Keratinocyte (primary cell): Measurements from ENCODE around the gene FBXO10. TPM values are rescaled to one million over a fixed set of nuclear protein-coding genes. Genes with fewer than 3 reads are reported as not detected.

ENCODE experiments used
- DNase-seq: peaks from one replicate; pipeline ENCODE4 v3.0.0-alpha.2; 2011; ENCODE audit warnings: low read depth, missing footprints, low spot score
- FAIRE-seq: peaks from 2 replicates; lab custom pipeline; 2011; peaks lifted over from hg19 to GRCh38; lab: Jason Lieb, UNC
- H2AFZ ChIP-seq: 2 replicates; pipeline ENCODE4 v1.6.0; 2012; ENCODE audit warnings: low read length, control low read depth, inconsistent platforms; ENCODE audit not compliant: control insufficient read depth
- H3K27ac ChIP-seq: 2 replicates; pipeline ENCODE4 v1.5.1; 2011; ENCODE audit warnings: low read length; ENCODE audit not compliant: control insufficient read depth, insufficient read depth
- H3K27me3 ChIP-seq: 3 replicates; pipeline ENCODE4 v1.6.0; 2011; ENCODE audit warnings: low read length; ENCODE audit not compliant: control insufficient read depth, insufficient read depth; ENCODE audit errors: extremely low read depth
- H3K36me3 ChIP-seq, 2 experiments: 2 replicates in 1 of 2; 3 replicates in 1 of 2; pipeline ENCODE4 v1.5.1; 2011; ENCODE audit warnings: low read length in 2 of 2, mild to moderate bottlenecking in 1 of 2; ENCODE audit not compliant: control insufficient read depth in 2 of 2, insufficient read depth in 2 of 2; ENCODE audit errors: extremely low read depth in 1 of 2
- H3K4me1 ChIP-seq: 3 replicates; pipeline ENCODE4 v1.5.1; 2011; ENCODE audit warnings: low read length; ENCODE audit not compliant: control insufficient read depth, insufficient read depth; ENCODE audit errors: extremely low read depth
- H3K4me2 ChIP-seq: 3 replicates; pipeline ENCODE4 v1.6.0; 2011; ENCODE audit warnings: low read depth, low read length; ENCODE audit not compliant: control insufficient read depth, insufficient read depth; ENCODE audit errors: extremely low read depth
- H3K4me3 ChIP-seq, 3 experiments: fragments of 200-600 bp in 1 of 3; sonication (generic) in 1 of 3; 2 replicates in 2 of 3; 3 replicates in 1 of 3; pipeline ENCODE4 v1.5.1; 2011 to 2016; ENCODE audit warnings: low read length in 3 of 3, mild to moderate bottlenecking in 3 of 3, control low read depth in 2 of 3, inconsistent platforms in 1 of 3, low read depth in 1 of 3, mixed read lengths in 1 of 3, mixed run types in 1 of 3, moderate library complexity in 1 of 3; ENCODE audit not compliant: control insufficient read depth in 2 of 3, insufficient read depth in 2 of 3; ENCODE audit errors: extremely low read depth in 1 of 3
- H3K79me2 ChIP-seq: 2 replicates; pipeline ENCODE4 v1.6.0; 2012; ENCODE audit warnings: low read length; ENCODE audit not compliant: control insufficient read depth, insufficient read depth
- H3K9ac ChIP-seq: 3 replicates; pipeline ENCODE4 v1.6.0; 2011; ENCODE audit warnings: low read length; ENCODE audit not compliant: control insufficient read depth, insufficient read depth; ENCODE audit errors: extremely low read depth
- H3K9me1 ChIP-seq: 3 replicates; pipeline ENCODE4 v1.6.0; 2011; ENCODE audit warnings: low read length; ENCODE audit not compliant: control insufficient read depth, insufficient read depth; ENCODE audit errors: extremely low read depth
- H3K9me3 ChIP-seq: 2 replicates; pipeline ENCODE4 v1.5.1; 2012; ENCODE audit warnings: low read depth, low read length; ENCODE audit not compliant: control insufficient read depth
- H4K20me1 ChIP-seq: 3 replicates; pipeline ENCODE4 v1.6.0; 2011; ENCODE audit warnings: low read length; ENCODE audit not compliant: control insufficient read depth, insufficient read depth; ENCODE audit errors: extremely low read depth
- CTCF ChIP-seq, 3 experiments: IDR thresholded peaks in 1 of 3; conservative IDR thresholded peaks in 1 of 3; optimal IDR thresholded peaks in 1 of 3; 2 replicates in 2 of 3; 3 replicates in 1 of 3; pipeline versions ENCODE3 to v1.5.1; 2011; ENCODE audit warnings: low read length in 3 of 3, mild to moderate bottlenecking in 3 of 3, moderate library complexity in 2 of 3, control low read depth in 1 of 3, inconsistent platforms in 1 of 3; ENCODE audit not compliant: insufficient read depth in 2 of 3; ENCODE audit errors: extremely low read depth in 1 of 3
- EZH2 ChIP-seq: IDR thresholded peaks from one replicate; pipeline ENCODE4 v1.6.1; 2012; ENCODE audit warnings: inconsistent platforms, mild to moderate bottlenecking, low read length, moderate library complexity
- dilution Hi-C: fragments of 300-500 bp; cut with MboI; formaldehyde crosslinking; loops from one replicate; pipeline ENCODE4 v1.7.0; 2020; ENCODE audit warnings: low sequenced_read_pairs; ENCODE audit not compliant: extremely low pct_ligation_motif_present
- polyA plus RNA-seq, 5 experiments: library from polyadenylated mRNA; depleted of rRNA in 3 of 5; stranded (reverse) in 3 of 5; stranded (forward) in 1 of 5; unstranded in 1 of 5; fragments of >200 nt; gene quantifications; 1 replicate in 1 of 5; 2 replicates in 3 of 5; 3 replicates in 1 of 5; pipeline versions ENCODE4 v1.2.1 to v1.2.3, GENCODE V29; 2011 to 2012; ENCODE audit warnings: missing spikeins in 2 of 5, low read depth in 1 of 5, low replicate concordance in 1 of 5

FBXO10 gene
- polyA plus RNA-seq, 1 donor (not counting 4 experiments of a cell fraction or from before 2014, with no cell fraction given), result 4.1 TPM

DNA sequence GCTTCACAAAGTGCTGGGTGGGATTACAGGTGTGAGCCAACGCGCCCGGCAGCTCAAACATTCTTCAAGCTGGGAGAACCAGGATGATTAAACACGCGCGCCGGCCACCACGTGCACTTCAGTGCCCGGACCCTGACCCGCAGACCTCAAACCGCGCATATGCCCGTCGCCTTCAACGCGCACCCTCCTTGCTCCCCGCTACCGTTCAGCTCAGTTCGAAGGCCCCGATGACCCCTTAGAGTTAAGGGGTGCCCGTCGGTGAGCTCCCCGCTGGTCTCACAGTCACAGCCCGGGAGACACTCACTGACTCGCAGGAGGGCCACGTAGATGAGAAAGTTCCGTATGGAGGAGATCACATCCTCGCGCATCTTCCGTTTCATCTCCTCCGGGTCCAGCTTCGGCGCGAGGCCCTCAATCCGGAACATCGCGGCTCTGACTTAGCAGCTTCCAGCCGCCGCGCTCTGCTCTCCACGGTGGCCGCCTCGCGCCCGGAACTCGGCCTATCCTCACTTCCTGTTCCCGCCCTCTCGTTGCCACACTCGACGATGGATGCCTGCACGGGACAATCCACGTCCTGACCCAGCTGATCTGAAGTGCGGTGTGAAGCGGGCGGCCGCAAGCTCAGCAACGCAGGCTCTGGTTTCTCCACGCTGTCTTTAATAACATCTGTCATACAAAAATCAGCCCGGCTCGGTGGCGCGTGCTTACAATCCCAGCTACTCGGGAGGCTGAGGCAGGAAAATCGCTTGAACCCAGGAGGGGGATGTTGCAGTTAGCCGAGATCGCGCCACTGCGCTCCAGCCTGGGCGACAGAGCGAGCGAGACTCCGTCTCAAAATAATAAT, 16.1 kb upstream of the FBXO10 start, which contains the start of gene TOMM5:
TOMM5 (minus strand) TSS at position 490 of the 844 bp plus-strand sequence; CDS start at position 425, 65 bp downstream.
- Histone ChIP-seq H2AFZ (peak within 1 kb of the TSS; percentile 96), H3K9me3 (no peaks in the 10 kb centered on the region), H4K20me1 (peaks cover 11% of the 10 kb centered on the region), H3K4me3 (peak within 1 kb of the TSS; percentile 93 to 99 (median 94)), H3K4me1 (peaks cover 17% of the 10 kb centered on the region), H3K9ac (peak within 1 kb of the TSS; percentile 99), H3K79me2 (peaks cover 51% of the 10 kb centered on the region), H3K4me2 (peak within 1 kb of the TSS; percentile 76), H3K27me3 (no peaks in the 10 kb centered on the region), H3K27ac (peak within 1 kb of the TSS; percentile 93), H3K36me3 (peaks cover 4 to 22% of the 10 kb centered on the region in 2 experiments), H3K9me1 (no peaks in the 10 kb centered on the region)
- DNase-seq (peak; percentile 45), FAIRE-seq (no peak)
- dilution Hi-C loops, result loop anchor here (25.0 kb wide), 1 partner anchor 105 kb away; the partner anchor contains the start of gene POLR1E
- TF ChIP-seq EZH2 (no peak), CTCF (optimal IDR thresholded peaks at IDR 0.05 in 1 of 3, IDR thresholded peaks at IDR 0.05 in 1 of 3, conservative IDR thresholded peaks at IDR 0.05 in 1 of 3; ENCODE audit: extremely low read depth in 1 of 3, insufficient read depth in 2 of 3, low read length in 3 of 3) (no peak)

DNA sequence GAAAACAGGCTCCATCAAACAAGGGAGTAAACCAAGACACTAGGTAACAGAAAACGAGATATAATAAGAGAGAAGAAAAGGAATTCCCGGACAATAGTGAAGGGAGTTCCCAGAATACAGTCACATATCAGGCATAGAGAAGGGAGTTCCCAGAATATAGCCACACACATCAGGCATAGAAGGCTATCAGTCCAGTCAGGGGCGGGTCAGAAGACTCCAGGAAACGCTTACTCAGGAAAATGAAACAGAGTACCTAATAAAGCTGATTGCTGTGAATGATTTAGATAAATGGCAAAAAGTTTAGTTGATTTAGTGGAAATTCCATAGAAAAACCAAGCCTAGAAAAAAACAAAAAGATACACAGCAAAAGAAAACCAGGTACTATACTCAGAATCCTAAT, 11.3 kb upstream of the FBXO10 start:
- FAIRE-seq, result no peak
- dilution Hi-C loops, result loop anchor here (25.0 kb wide), 1 partner anchor 100 kb away; the partner anchor contains the start of gene POLR1E
- peaks cover 15 to 44% of the 10 kb centered on the region in 2 experiments for H3K36me3 ChIP-seq

More for the DNA sequence above, 11.3 kb upstream of the FBXO10 start:
- no peaks in the 10 kb centered on the region for H3K9me1 ChIP-seq
- no peak for TF ChIP-seq CTCF (optimal IDR thresholded peaks at IDR 0.05 in 1 of 3, IDR thresholded peaks at IDR 0.05 in 1 of 3, conservative IDR thresholded peaks at IDR 0.05 in 1 of 3; ENCODE audit: extremely low read depth in 1 of 3, insufficient read depth in 2 of 3, low read length in 3 of 3)
- no peak for TF ChIP-seq EZH2
- peaks cover 78% of the 10 kb centered on the region for H3K79me2 ChIP-seq
- no peak for DNase-seq
- H2AFZ ChIP-seq, result no peak overlapping the region
- no peaks in the 10 kb centered on the region for H3K27me3 ChIP-seq
- no peaks in the 10 kb centered on the region for H3K9me3 ChIP-seq
- H3K4me1 ChIP-seq, result peaks cover 8% of the 10 kb centered on the region
- no peak overlapping the region for H3K27ac ChIP-seq
- H4K20me1 ChIP-seq, result peaks cover 11% of the 10 kb centered on the region
- no peak overlapping the region for H3K4me2 ChIP-seq
- no peak overlapping the region for H3K4me3 ChIP-seq
- no peak overlapping the region for H3K9ac ChIP-seq
